GM12864 (cell line): Measurements from ENCODE around the gene YPEL4.

Experiments
- DNase-seq: peaks from one replicate; pipeline ENCODE4 v3.0.0-alpha.2; 2011; ENCODE audit warnings: low read depth
- H3K4me3 ChIP-seq: 2 replicates; pipeline ENCODE4 v1.5.1; 2011; ENCODE audit warnings: mild to moderate bottlenecking, low read depth, low read length, control low read depth
- TF ChIP-seq, protein P1 (sequence below): IDR thresholded peaks from 2 replicates; pipeline ENCODE4 v1.5.1; 2011; ENCODE audit warnings: low read depth, mild to moderate bottlenecking, moderate library complexity, low read length, control low read depth, inconsistent platforms; ENCODE audit errors: missing control alignments

The YPEL4 gene

DNA sequence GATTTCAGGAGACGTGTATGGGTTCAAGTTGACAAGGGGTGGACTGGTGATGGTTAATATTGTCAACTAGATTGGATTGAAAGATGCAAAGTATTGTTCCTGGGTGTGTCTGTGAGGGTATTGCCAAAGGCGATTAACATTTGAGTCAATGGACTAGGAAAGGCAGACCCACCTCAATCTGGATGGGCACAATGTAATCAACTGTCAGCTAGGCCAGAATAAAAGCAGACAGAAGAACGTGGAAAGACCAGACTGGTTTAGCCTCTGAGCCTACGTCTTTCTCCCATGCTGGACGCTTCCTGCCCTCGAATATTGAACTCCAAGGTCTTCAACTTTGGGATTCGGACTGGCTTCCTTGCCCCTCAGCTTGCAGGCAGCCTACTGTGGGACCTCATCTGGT lies 1.7 kb upstream of the YPEL4 start:
- TF ChIP-seq, protein P1, sequence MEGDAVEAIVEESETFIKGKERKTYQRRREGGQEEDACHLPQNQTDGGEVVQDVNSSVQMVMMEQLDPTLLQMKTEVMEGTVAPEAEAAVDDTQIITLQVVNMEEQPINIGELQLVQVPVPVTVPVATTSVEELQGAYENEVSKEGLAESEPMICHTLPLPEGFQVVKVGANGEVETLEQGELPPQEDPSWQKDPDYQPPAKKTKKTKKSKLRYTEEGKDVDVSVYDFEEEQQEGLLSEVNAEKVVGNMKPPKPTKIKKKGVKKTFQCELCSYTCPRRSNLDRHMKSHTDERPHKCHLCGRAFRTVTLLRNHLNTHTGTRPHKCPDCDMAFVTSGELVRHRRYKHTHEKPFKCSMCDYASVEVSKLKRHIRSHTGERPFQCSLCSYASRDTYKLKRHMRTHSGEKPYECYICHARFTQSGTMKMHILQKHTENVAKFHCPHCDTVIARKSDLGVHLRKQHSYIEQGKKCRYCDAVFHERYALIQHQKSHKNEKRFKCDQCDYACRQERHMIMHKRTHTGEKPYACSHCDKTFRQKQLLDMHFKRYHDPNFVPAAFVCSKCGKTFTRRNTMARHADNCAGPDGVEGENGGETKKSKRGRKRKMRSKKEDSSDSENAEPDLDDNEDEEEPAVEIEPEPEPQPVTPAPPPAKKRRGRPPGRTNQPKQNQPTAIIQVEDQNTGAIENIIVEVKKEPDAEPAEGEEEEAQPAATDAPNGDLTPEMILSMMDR, result no peak
- no peak for DNase-seq
- H3K4me3 ChIP-seq, result no peak overlapping the region

DNA sequence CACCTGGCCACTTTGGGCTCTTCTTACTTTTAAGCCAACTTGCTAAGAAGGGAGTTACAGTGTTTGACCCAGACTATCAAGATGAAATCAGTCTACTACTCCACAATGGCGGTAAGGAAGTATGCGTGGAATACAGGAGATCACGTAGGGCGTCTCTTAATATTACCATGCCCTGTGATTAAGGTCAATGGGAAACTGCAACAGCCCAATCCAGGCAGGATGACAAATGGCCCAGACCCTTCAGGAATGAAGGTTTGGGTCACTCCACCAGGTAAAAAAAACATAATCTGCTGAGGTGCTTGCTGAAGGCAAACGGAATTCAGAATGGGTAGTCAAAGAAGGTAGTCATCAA lies 1.0 kb upstream of the YPEL4 start:
- DNase-seq, result no peak
- no peak overlapping the region for H3K4me3 ChIP-seq
- TF ChIP-seq, protein P1, result no peak

DNA sequence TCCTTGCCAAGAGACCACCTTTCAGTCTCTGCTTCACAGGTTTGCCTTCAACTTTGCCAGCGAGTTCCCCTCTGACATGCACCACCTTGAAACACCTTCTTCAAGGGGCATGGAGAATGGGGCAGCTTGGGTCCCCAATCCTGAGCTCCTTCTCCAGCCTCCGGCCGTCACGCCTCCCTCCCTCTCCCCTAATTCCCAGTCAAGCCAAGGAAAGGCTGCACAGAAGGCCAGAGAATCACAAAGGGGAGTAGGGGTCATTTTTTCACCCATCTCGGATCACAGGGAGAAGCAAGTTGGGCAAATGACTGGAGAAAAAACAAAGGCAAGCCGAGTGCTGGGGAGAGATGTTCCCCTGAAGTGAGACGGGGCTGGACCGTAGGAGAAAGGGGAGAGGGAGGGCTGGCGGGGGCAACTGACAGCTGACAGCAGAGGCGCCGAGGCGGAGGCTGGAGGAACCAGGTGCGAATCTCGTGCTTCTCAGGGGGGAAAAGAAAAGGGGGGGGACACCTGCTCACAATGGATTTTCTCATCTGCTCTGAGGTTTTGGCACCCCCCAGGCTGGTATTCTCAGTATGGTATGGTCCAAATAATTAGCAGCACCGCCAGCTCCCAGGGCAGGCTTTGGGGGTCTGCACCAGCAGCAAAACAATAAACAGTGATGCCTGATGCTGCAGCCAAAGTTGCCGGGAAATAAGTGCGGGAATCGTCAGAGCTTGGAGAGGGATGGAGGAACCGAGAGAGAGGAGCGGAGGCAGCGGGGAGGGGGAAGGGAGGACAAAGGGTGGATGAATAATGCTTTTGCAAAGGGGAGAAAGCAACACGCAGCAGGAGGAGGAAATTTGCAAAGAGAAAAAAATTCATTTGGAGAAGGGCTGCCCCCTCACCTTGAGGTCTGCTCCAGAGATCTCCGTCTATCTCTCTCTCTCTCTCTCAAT lies 644 bp downstream of the YPEL4 start:
- no peak overlapping the region for H3K4me3 ChIP-seq
- TF ChIP-seq, protein P1, result no peak
- DNase-seq, result no peak

DNA sequence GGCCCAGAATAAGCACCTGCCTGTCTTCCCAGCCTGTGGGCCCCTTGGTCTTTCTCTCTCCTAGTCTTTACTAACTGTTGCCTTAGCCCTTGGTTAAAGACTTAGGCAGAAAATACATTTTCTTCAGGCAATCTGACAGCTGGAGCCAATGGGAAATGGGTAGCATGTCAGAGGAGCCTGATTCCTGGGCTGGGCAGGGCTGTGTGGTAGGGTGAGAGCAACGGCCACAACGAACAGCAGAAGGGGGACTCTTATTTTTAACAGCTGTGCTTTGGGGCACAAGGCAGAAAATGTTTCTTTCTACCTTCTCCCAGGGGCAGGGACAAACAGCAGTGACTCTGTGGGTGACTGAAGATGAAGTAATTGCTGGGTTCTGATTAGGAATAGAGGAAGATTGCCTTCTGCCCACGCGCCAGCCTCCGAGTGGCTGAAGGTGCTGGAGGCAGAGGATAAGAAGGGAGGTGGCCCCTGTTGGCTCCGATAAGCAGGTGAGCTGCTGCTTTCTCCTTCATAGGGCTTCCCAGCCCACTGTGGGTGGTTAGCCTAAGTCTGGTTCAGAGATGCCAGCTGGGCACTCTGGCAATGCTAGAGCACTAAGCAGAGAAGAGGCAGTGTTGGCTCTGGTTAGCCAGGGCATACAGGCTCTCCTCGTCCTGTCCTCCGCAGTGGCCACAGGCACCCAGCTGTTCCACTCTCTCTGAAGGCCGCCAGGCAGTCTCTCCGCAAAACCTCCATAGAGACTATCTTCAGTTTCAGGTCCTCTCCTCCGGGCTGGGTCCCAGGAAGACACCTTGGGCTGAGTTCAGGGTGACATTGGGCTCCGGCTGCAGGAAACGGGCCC lies 1.5 kb downstream of the YPEL4 start:
- TF ChIP-seq, protein P1, result no peak
- H3K4me3 ChIP-seq, result no peak overlapping the region
- DNase-seq, result no peak

DNA sequence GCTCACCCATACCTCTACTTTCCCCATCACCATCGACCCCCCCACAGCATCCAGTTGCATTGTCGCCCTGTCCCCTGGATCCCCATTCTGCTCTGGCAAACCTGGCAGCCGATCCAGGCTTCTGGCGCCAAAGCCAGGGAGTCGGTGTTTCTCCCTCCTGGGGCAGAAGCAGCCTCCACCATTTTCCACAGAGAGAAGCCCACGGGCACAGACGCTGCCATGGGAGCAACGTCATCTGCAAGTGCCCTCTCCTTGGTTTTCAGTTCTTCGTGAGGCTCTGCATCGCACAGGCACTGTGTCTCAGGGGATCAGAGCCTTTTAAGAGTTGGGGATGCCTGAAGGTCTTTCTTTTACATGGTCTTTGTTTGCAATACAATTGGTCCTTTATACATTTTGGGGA lies 2.3 kb downstream of the YPEL4 start:
- H3K4me3 ChIP-seq, result no peak overlapping the region
- TF ChIP-seq, protein P1, result no peak
- DNase-seq, result no peak

DNA sequence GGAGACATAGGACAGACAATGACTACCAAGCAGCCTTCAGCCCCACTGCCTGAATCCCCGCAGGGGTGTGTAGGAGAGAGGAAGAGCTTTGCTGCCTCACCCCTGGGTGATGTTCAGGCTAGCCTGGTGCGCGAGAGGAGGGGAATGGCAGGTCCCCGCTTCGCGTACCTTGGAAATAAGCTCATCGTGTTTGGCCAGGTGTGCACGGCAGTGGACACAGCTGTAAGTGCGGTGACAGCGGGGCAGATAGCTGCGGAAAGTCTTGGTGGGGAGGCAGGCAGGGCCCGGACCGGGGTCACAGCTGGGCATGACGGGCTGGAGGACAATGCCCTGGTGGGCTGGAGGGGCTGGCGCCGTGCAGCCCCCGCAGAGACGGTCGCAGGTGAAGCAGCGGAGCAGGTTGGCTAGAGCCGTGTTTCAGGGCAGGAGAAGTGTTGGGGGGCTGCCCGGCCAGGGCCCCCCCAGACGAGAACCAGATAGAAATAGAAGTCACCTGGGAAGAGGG lies 2.9 kb downstream of the YPEL4 start:
- no peak for DNase-seq
- TF ChIP-seq, protein P1, result no peak
- no peak overlapping the region for H3K4me3 ChIP-seq
